NCI-H146 treated with DMSO at 0.1 percent for 48 hours (cell line): ENCODE measurements around the gene TBC1D2.
A peak's percentile ranks its signal among the peaks of the same experiment; 100 is the strongest.

ENCODE experiments used
- DNase-seq: peaks from one replicate; lab custom pipeline; 2025; ENCODE audit not compliant: unreplicated experiment; lab: John Stamatoyannopoulos, UW

The TBC1D2 gene

GRCh38 chr9:98218562-98219363 lies 36.7 kb downstream of the TBC1D2 start:
- no peak for DNase-seq

GRCh38 chr9:98217255-98217654 lies 38.2 kb downstream of the TBC1D2 start:
- DNase-seq = no peak

- no peak for DNase-seq
These were observed 39.1 kb downstream of the TBC1D2 start for GRCh38 chr9:98216391-98216790.

GRCh38 chr9:98215821-98216220 lies 39.6 kb downstream of the TBC1D2 start:
- no peak for DNase-seq

- no peak for DNase-seq
These were observed 40.2 kb downstream of the TBC1D2 start for GRCh38 chr9:98215271-98215670.

GRCh38 chr9:98214811-98215210 lies 40.6 kb downstream of the TBC1D2 start:
- no peak for DNase-seq

GRCh38 chr9:98211260-98211659 lies 44.2 kb downstream of the TBC1D2 start:
- no peak for DNase-seq

- no peak for DNase-seq
These were observed 45.0 kb downstream of the TBC1D2 start for GRCh38 chr9:98210435-98210834.

- no peak for DNase-seq
These were observed 45.9 kb downstream of the TBC1D2 start for GRCh38 chr9:98209530-98209929.

- no peak for DNase-seq
These were observed 46.8 kb downstream of the TBC1D2 start for GRCh38 chr9:98208635-98209034.

GRCh38 chr9:98207606-98208005 lies 47.8 kb downstream of the TBC1D2 start:
- DNase-seq = no peak

GRCh38 chr9:98206754-98207153 lies 48.7 kb downstream of the TBC1D2 start:
- no peak for DNase-seq

GRCh38 chr9:98204692-98205091 lies 50.8 kb downstream of the TBC1D2 start:
- DNase-seq = no peak

- no peak for DNase-seq
These were observed 52.3 kb downstream of the TBC1D2 start for GRCh38 chr9:98203153-98203552.

GRCh38 chr9:98202252-98202651 lies 53.2 kb downstream of the TBC1D2 start:
- no peak for DNase-seq

- no peak for DNase-seq
These were observed 53.7 kb downstream of the TBC1D2 start for GRCh38 chr9:98201749-98202148.

GRCh38 chr9:98201102-98201501 lies 54.3 kb downstream of the TBC1D2 start:
- no peak for DNase-seq

- no peak for DNase-seq
These were observed 55.9 kb downstream of the TBC1D2 start for GRCh38 chr9:98199388-98200033.

GRCh38 chr9:98195671-98196070 lies 59.8 kb downstream of the TBC1D2 start:
- DNase-seq = no peak

GRCh38 chr9:98193336-98193944 lies 62.0 kb downstream of the TBC1D2 start:
- no peak for DNase-seq

GRCh38 chr9:98192503-98193335 lies 62.7 kb downstream of the TBC1D2 start, which contains the start of gene CORO2A:
Gene CORO2A, minus strand, starts transcription at chr9:98192637. Its CDS starts 34,977 bp downstream, at chr9:98157660.
- peak; percentile 31 for DNase-seq
